K562 (cell line): ENCODE measurements around the gene CHCHD1. TPM values are rescaled to one million over a fixed set of nuclear protein-coding genes. Genes with fewer than 3 reads are reported as not detected.

Experiments
- ATAC-seq: fragments of 200-7000 bp; cut with Tn5 transposase; 3 replicates; pipeline ENCODE4 v1.9.1; 2020; ENCODE audit warnings: moderate library complexity
- BruUV-seq: library from RNA; stranded (reverse); fragments of 400-500 nt; replicated peaks from 2 replicates; lab custom pipeline; 2021; lab: Mats Ljungman, UMichigan
- CTCF ChIA-PET: fragments of 300-600 bp; formaldehyde crosslinking; extraction: SDS; loops from one replicate; lab custom pipeline; 2021; ENCODE audit warnings: low intra/inter-chr PET ratio; lab: Yijun Ruan, JAX
- POLR2A ChIA-PET: fragments of 300-600, 350-650 bp; sonication (Branson Sonifier 250); formaldehyde crosslinking; extraction: SDS; loops from one replicate; lab custom pipeline; 2021; ENCODE audit warnings: antibody characterized with exemption, inconsistent platforms; lab: Yijun Ruan, JAX
- DNase-seq, 4 experiments: peaks; one replicate each; pipeline versions ENCODE4 v3.0.0 to v3.0.0-alpha.2; 2011 to 2018; ENCODE audit warnings: low spot score in 3 of 4, mixed read lengths in 3 of 4; ENCODE audit errors: extremely low read depth in 1 of 4
- FAIRE-seq: peaks from 2 replicates; lab custom pipeline; 2011; peaks lifted over from hg19 to GRCh38; lab: Jason Lieb, UNC
- H2AFZ ChIP-seq: 2 replicates; pipeline ENCODE4 v1.6.0; 2011; ENCODE audit warnings: low read depth, low read length, control low read depth, inconsistent platforms
- H3K27ac ChIP-seq: fragments of 200-600 bp; 3 replicates; pipeline ENCODE4 v1.8.0; 2011; ENCODE audit warnings: low read depth, mild to moderate bottlenecking, control low read depth, inconsistent platforms, low read length, moderate library complexity, mixed read lengths; ENCODE audit errors: extremely low read depth
- H3K27me3 ChIP-seq, 2 experiments: fragments of 300-600 bp in 1 of 2; 2 replicates in 1 of 2; 3 replicates in 1 of 2; pipeline versions ENCODE4 v1.6.0 to v1.8.0; 2011; ENCODE audit warnings: inconsistent platforms in 2 of 2, low read length in 2 of 2, mild to moderate bottlenecking in 1 of 2, mixed read lengths in 1 of 2, moderate library complexity in 1 of 2; ENCODE audit not compliant: control insufficient read depth in 2 of 2, insufficient read depth in 2 of 2
- H3K36me3 ChIP-seq: fragments of 300-600 bp; 3 replicates; pipeline ENCODE4 v1.8.0; 2011; ENCODE audit warnings: mild to moderate bottlenecking, low read length, inconsistent platforms; ENCODE audit not compliant: control insufficient read depth, insufficient read depth
- H3K4me1 ChIP-seq, 2 experiments: fragments of 200-600 bp in 1 of 2; replicated peaks in 1 of 2; 2 replicates in 1 of 2; 3 replicates in 1 of 2; pipeline versions ENCODE4 v1.5.1 to v1.8.0; 2011; ENCODE audit warnings: inconsistent platforms in 2 of 2, low read length in 2 of 2, mild to moderate bottlenecking in 1 of 2, mixed read lengths in 1 of 2, moderate library complexity in 1 of 2; ENCODE audit not compliant: control insufficient read depth in 2 of 2, insufficient read depth in 2 of 2
- H3K4me2 ChIP-seq: 2 replicates; pipeline ENCODE4 v1.6.1; 2011; ENCODE audit warnings: low read length, control low read depth, inconsistent platforms, mixed read lengths; ENCODE audit not compliant: insufficient read depth
- H3K4me3 ChIP-seq: fragments of 200-600 bp; sonication (generic), shearing (Covaris generic); 2 replicates; pipeline ENCODE4 v1.5.1; 2016; ENCODE audit warnings: control low read depth, inconsistent platforms
- H3K79me2 ChIP-seq: fragments of 200-600 bp; 3 replicates; pipeline ENCODE4 v1.8.0; 2011; ENCODE audit warnings: low read length, inconsistent platforms; ENCODE audit not compliant: control insufficient read depth, insufficient read depth
- H3K9ac ChIP-seq, 2 experiments: 2 replicates each; pipeline versions ENCODE4 v1.6.0 to v1.6.1; 2011; ENCODE audit warnings: low read depth in 2 of 2, low read length in 2 of 2, control low read depth in 1 of 2, inconsistent platforms in 1 of 2, mild to moderate bottlenecking in 1 of 2, mixed read lengths in 1 of 2; ENCODE audit not compliant: insufficient read depth in 1 of 2
- H3K9me1 ChIP-seq: one replicate; pipeline ENCODE4 v1.6.0; 2011; ENCODE audit warnings: inconsistent platforms, mild to moderate bottlenecking, low read length, moderate library complexity; ENCODE audit not compliant: control insufficient read depth, insufficient read depth
- H3K9me3 ChIP-seq: replicated peaks from 2 replicates; pipeline ENCODE4 v1.5.1; 2011; ENCODE audit warnings: low read depth, low read length, inconsistent platforms; ENCODE audit not compliant: control insufficient read depth, insufficient read depth
- H4K20me1 ChIP-seq: replicated peaks from 2 replicates; pipeline ENCODE4 v1.6.1; 2011; ENCODE audit warnings: low read length, inconsistent platforms, mixed read lengths; ENCODE audit not compliant: control insufficient read depth, insufficient read depth
- CEBPG ChIP-seq, 3 experiments: fragments of 200-800 bp in 1 of 3; sonication (Bioruptor generic) in 1 of 3; sonication (generic) in 1 of 3; formaldehyde crosslinking in 1 of 3; IDR thresholded peaks in 2 of 3; conservative IDR thresholded peaks in 1 of 3; 2 replicates each; pipeline versions ENCODE4 v1.6.1 to v1.8.0; 2016 to 2022; ENCODE audit warnings: missing compliant biosample characterization in 2 of 3, missing genetic modification characterization in 2 of 3, mild to moderate bottlenecking in 1 of 3, missing genetic modification reagents in 1 of 3
- SMAD4 ChIP-seq: fragments of 250-450 bp; sonication (Bioruptor Pico); conservative IDR thresholded peaks from 2 replicates; pipeline ENCODE4 v1.8.0; 2021; ENCODE audit warnings: inconsistent platforms, mild to moderate bottlenecking, moderate library complexity
- ZBTB8A ChIP-seq: fragments of 450-650 bp; IDR thresholded peaks from 2 replicates; pipeline ENCODE4 v1.6.1; 2018; ENCODE audit warnings: mild to moderate bottlenecking, moderate library complexity; ENCODE audit not compliant: partially characterized antibody
- ZNF184 ChIP-seq: sonication (generic); formaldehyde crosslinking; IDR thresholded peaks from 2 replicates; pipeline ENCODE4 v1.5.0; 2020; ENCODE audit warnings: missing genetic modification reagents
- ZNF347 ChIP-seq: fragments of 450-650 bp; formaldehyde crosslinking; IDR thresholded peaks from 2 replicates; pipeline ENCODE4 v1.4.0; 2020; ENCODE audit warnings: low read depth, mild to moderate bottlenecking, moderate library complexity
- ZNF354B ChIP-seq: fragments of 250-450 bp; sonication (Bioruptor Pico); IDR thresholded peaks from 2 replicates; pipeline ENCODE4 v1.4.0; 2020
- ZNF444 ChIP-seq: fragments of 250-450 bp; sonication (Bioruptor Pico); IDR thresholded peaks from 2 replicates; pipeline ENCODE4 v1.4.0; 2020; ENCODE audit warnings: mild to moderate bottlenecking, moderate library complexity
- WGBS: fragments of 100-300 bp; shearing (Covaris generic); methylation state at CpG from one replicate; pipeline ENCODE4 v1.1.6; 2016; ENCODE audit warnings: low coverage, mixed read lengths; ENCODE audit not compliant: insufficient coverage; ENCODE audit errors: missing lambda C conversion rate; 5-methylcytosine and 5-hydroxymethylcytosine counted together
- in situ Hi-C: fragments of 300-500 bp; cut with MboI; formaldehyde crosslinking; loops from 4 replicates; pipeline ENCODE4 v1.15.0; 2018; ENCODE audit warnings: inconsistent platforms, mixed read lengths
- intact Hi-C: fragments of 100-400 bp; cut with micrococcal nuclease; formaldehyde crosslinking; loops from 2 replicates; pipeline ENCODE4 v1.14.2; 2022
- polyA plus RNA-seq, 8 experiments: library from polyadenylated mRNA; depleted of rRNA in 4 of 8; stranded (reverse) in 5 of 8; unstranded in 3 of 8; fragments of >200 nt; fragmentation: Nextera tagmentation in 2 of 8; fragmentation: Illumina TruSeq in 1 of 8; extraction: Ambion mirVana in 2 of 8; extraction: Trizol in 1 of 8; gene quantifications; 2 replicates each; pipeline versions ENCODE4 v1.2.1 to v1.2.3, GENCODE V29; 2011 to 2014; ENCODE audit warnings: inconsistent platforms in 1 of 8, missing spikeins in 1 of 8
- total RNA-seq, 7 experiments: library from RNA; depleted of rRNA in 6 of 7; stranded (reverse); fragments of >200 nt in 6 of 7; fragmentation: Illumina TruSeq in 2 of 7; extraction: Trizol in 2 of 7; gene quantifications; 2 replicates each; pipeline versions ENCODE4 v1.2.1 to v1.2.3, GENCODE V29; 2011 to 2021; ENCODE audit warnings: low replicate concordance in 1 of 7

The CHCHD1 gene
- total and polyA plus RNA-seq, 9 of the 15 experiments (the other 6 are each of a cell fraction or from before 2014, with no cell fraction given) = 52.9 to 126 (median 83.4) TPM

- H3K9me1 ChIP-seq = no peaks in the 10 kb centered on the region
- H3K36me3 ChIP-seq = peaks cover 65% of the 10 kb centered on the region
- H3K9ac ChIP-seq = no peak overlapping the region
- in situ Hi-C loops = no loop called here
- no peak for FAIRE-seq
- H3K27me3 ChIP-seq = no peaks in the 10 kb centered on the region
- WGBS = 100% methylated on average over 2 of the region's 2 CpGs
- peaks cover 14% of the 10 kb centered on the region for H4K20me1 ChIP-seq
- H2AFZ ChIP-seq = no peak overlapping the region
- ChIA-PET CTCF (no interaction called here), POLR2A (interaction anchor here (0.7 to 2.1 kb wide), 7 partner anchors 9 to 63 kb away, joined by 3 to 11 read pairs (median 3); partner anchors contain the start of gene CHCHD1)
- H3K27ac ChIP-seq = no peak overlapping the region
- TF ChIP-seq ZNF184 (CRISPR knock-in tag) (no peak), ZBTB8A (no peak), SMAD4 (CRISPR knock-in tag) (no peak), ZNF354B (no peak), ZNF347 (CRISPR knock-in tag) (no peak), ZNF444 (no peak), CEBPG (CRISPR knock-in tag; IDR thresholded peaks at IDR 0.05) (no peak), CEBPG (tag; conservative IDR thresholded peaks at IDR 0.05 in 1 of 2, IDR thresholded peaks at IDR 0.05 in 1 of 2) (no peak)
- intact Hi-C loops = no loop called here
- H3K4me2 ChIP-seq = no peak overlapping the region
- H3K9me3 ChIP-seq = no peaks in the 10 kb centered on the region
- no peak for ATAC-seq
- no peak overlapping the region for H3K4me3 ChIP-seq
- H3K79me2 ChIP-seq = peaks cover 73% of the 10 kb centered on the region
- BruUV-seq = TSS peak; percentile 17
- H3K4me1 ChIP-seq = peaks cover 5 to 24% of the 10 kb centered on the region in 2 experiments; a peak in 3 of 5 replicates
- no peak for DNase-seq
Observed at GRCh38 chr10:73746721-73747120, 35.1 kb upstream of the CHCHD1 start.
